GM21381 (cell line): ENCODE measurements around the gene ZFHX2.
"Not testable (repeated sequence)": the region's sequence is repeated elsewhere in the genome, so short reads cannot be mapped to it uniquely, and the experiment has no call there.

Experiments used
- ATAC-seq: cut with Tn5 transposase; IDR thresholded peaks from one replicate; pipeline ENCODE4 v1.9.1; 2021; ENCODE audit warnings: mild to moderate bottlenecking, moderate library complexity; ENCODE audit not compliant: unreplicated experiment

The ZFHX2 gene

GRCh38 chr14:23544511-23545447, 6.8 kb downstream of the ZFHX2 start:
- ATAC-seq = no peak

DNA sequence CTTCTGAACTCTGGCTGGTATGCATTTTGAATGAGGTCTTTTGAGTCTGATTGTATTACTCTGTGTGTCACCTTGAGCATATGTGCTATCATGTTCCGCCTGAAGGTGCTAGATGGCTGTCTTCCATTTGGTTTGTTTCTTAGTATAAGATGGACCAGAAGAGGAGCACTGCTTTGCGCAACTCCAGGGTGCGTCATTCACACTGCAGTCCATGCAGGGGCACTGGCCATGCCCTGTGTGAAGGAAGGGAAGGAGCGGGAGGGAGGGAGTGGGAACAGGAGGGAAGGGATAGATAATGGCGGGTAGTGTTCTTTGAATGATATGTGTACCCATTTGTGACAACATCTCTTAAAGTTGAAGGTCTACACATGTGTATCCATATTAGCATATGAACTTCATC, 8.2 kb downstream of the ZFHX2 start:
- ATAC-seq = no peak

DNA sequence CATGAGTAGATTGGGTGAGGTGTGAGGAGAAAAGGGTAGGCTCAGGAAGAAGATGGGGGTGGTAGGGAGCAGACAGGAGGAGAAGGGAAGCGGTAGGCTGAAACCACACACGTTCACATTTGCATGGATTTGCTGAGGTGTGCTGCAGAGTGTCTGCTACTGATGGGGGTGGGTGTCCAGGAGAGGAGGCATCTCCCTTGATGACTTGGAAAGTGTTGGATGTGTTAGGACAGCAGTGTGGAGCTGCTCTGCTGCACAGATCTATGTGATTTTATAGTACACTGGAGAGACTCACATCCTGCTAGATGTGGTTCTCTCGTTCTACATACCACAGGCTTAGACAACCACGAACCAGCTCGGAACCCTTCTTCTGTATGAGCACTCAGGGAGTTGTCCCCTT, 9.3 kb downstream of the ZFHX2 start:
- no peak for ATAC-seq

DNA sequence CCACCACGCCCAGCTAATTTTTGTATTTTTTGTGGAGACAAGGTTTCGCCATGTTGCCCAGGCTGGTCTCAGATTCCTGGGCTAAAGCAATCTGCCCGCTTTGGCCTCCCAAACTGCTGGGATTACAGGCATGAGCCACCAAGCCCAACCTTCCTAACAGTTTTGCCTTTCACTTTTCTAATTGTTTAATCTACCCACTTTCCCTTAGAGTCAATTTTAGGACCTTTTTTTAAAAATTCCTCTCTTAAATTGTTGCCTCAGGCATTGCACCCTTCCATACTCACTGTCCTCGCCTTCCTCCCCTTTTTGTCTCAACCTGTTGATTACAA, 11.5 kb downstream of the ZFHX2 start:
- no peak for ATAC-seq

- ATAC-seq = no peak
Observed at GRCh38 chr14:23539248-23540140, 12.1 kb downstream of the ZFHX2 start.

- ATAC-seq = no peak
Observed at GRCh38 chr14:23538785-23539184, 12.8 kb downstream of the ZFHX2 start.

DNA sequence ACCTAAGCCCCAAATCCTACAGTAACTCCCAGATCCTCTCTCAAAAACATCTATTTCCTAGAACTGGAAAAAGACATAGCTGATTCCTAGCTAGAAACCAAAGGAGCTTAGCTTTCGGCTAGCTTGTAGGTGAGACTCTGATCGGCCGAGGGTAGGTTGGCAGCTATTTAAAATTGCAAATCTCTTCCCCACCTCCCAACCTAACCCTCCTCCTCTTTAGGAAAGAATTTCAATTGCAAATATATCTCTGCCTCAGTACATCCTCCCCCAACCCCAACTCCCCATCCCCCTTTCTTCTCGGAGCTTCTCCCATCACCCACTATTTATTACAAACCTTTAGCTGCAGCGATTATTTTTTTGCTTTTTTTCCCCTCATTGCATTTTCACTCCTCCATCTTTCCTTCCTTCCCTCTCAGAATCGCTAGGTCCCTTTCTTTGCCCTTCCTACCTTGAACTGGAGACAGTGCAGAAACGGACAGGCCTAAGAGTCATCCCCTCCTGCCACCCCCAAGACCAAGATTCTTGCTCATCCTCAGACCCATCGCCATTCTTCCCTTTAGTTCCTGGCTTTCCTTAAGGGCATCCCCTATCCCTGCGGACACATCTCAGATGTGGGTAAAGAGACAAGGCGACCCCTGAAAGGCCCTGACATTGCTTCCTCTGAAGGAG, 13.4 kb downstream of the ZFHX2 start:
- no peak for ATAC-seq

- no peak for ATAC-seq
Observed at GRCh38 chr14:23537351-23538049, 14.1 kb downstream of the ZFHX2 start.

DNA sequence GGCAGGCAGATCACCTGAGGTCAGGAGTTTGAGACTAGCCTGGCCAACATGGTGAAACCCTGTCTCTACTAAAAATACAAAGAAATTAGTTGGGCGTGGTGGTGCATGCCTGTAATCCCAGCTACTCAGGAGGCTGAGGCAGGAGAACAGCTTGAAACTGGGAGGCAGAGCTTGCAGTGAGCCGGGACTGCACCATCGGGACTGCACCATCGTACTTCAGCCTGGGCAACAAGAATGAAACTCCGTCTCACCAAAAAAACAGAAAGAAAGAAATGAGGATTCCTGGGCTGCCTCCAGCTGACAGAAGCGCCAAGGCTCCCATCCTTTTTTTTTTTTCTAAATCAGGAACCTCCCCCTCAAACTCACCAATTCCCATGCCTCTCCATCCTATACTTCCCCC, 14.7 kb downstream of the ZFHX2 start:
- ATAC-seq = not testable (repeated sequence)

GRCh38 chr14:23536494-23536893, 15.1 kb downstream of the ZFHX2 start:
- ATAC-seq = no peak

GRCh38 chr14:23535943-23536342, 15.6 kb downstream of the ZFHX2 start:
- ATAC-seq = no peak

DNA sequence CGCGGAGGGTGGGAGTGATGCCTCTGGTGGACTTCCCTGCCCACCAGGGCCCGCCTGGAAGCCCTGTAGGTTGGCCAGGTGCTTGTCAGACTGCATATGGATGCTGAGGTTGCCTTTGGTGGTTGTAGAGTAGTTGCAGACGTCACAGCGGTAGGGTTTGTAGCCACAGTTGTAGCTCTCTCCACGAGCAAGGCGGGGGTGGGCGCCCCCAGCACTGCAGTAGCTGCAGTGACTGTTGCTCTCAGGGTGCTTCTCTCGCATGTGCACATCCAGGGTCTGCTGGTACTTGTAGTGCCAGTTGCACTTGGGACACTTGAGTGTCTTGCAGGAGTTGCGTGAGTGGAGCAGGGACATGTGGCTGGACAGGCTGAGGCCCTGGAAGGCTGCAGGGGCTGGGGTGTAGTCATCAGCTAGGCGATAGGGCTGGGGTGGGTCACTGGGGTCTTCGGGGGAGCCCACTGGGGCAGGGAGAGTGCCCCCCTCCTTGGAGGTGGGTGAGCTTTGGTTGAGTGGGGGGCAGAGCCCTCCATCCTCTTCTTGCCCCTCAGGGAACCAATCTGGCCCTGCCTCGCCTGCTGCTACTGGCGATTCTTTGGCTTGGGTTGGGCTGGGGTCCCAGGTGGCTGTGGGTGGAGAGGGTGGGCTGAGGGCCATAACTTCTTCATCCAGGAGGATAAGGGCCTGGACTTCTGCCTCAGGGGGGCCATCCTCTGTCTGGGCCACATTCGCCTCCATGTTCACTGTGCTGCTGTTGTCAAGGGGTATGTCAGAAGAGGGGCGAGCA, 17.7 kb downstream of the ZFHX2 start:
- ATAC-seq = no peak

GRCh38 chr14:23532658-23533057, 18.9 kb downstream of the ZFHX2 start:
- no peak for ATAC-seq

- no peak for ATAC-seq
Observed at GRCh38 chr14:23531391-23531790, 20.2 kb downstream of the ZFHX2 start.

GRCh38 chr14:23530375-23531055, 21.1 kb downstream of the ZFHX2 start:
- ATAC-seq = no peak

GRCh38 chr14:23529016-23529415, 22.5 kb downstream of the ZFHX2 start:
- ATAC-seq = no peak

DNA sequence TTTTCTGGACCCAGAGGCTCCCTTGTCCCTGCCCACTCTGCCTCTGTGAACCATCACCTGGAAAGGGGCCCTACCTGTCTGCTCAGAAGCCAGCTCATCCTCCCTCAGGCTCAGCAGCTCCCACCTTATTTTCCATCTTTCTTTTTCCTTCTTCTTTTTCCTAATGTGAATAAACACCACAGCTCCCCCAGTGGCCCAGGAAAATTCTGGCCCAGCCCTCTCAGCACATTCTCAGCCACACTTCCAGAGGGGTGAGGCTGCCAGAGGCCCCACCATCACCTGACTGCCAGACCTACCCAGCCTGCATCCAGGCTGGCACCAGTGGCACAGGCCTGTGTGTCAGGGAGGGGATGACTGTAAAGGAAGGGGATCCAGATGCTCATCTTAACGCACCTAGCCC, 23.0 kb downstream of the ZFHX2 start:
- no peak for ATAC-seq

GRCh38 chr14:23525611-23526010, 26.0 kb downstream of the ZFHX2 start:
- ATAC-seq = no peak

- ATAC-seq = no peak
Observed at GRCh38 chr14:23524954-23525353, 26.6 kb downstream of the ZFHX2 start.
